DOHH2 (cell line): ENCODE data around the gene MGLL.

Experiments used
- H3F3A ChIP-seq: fragments of 200-600 bp; sonication (generic), shearing (Covaris generic); 2 replicates; pipeline ENCODE4 v1.6.0; 2016; ENCODE audit warnings: antibody characterized with exemption, mild to moderate bottlenecking; ENCODE audit not compliant: control insufficient read depth, insufficient read depth
- H3K27ac ChIP-seq: fragments of 200-600 bp; sonication (generic); 2 replicates; pipeline ENCODE4 v1.5.1; 2014; ENCODE audit warnings: low read depth, mild to moderate bottlenecking, low read length, moderate library complexity
- H3K27me3 ChIP-seq: fragments of 200-600 bp; sonication (generic); 2 replicates; pipeline ENCODE4 v1.6.1; 2014; ENCODE audit warnings: mild to moderate bottlenecking, low read length, mixed read lengths; ENCODE audit not compliant: control insufficient read depth
- H3K36me3 ChIP-seq: fragments of 200-600 bp; sonication (generic); 2 replicates; pipeline ENCODE4 v1.6.1; 2014; ENCODE audit warnings: mild to moderate bottlenecking, low read length, moderate library complexity, mixed read lengths; ENCODE audit not compliant: control insufficient read depth
- H3K4me1 ChIP-seq: fragments of 200-600 bp; sonication (generic); 2 replicates; pipeline ENCODE4 v1.6.1; 2014; ENCODE audit warnings: mild to moderate bottlenecking, low read length, mixed read lengths; ENCODE audit not compliant: control insufficient read depth
- H3K4me2 ChIP-seq: fragments of 200-600 bp; sonication (generic); 2 replicates; pipeline ENCODE4 v1.6.0; 2014; ENCODE audit warnings: mild to moderate bottlenecking, low read length, moderate library complexity
- H3K4me3 ChIP-seq: fragments of 200-600 bp; sonication (generic); 2 replicates; pipeline ENCODE4 v1.5.1; 2014; ENCODE audit warnings: mild to moderate bottlenecking, low read length, mixed read lengths
- H3K79me2 ChIP-seq: fragments of 200-600 bp; sonication (generic); 2 replicates; pipeline ENCODE4 v1.6.1; 2014; ENCODE audit warnings: mild to moderate bottlenecking, low read length, mixed read lengths; ENCODE audit not compliant: control insufficient read depth
- H3K9me2 ChIP-seq: fragments of 200-600 bp; sonication (generic); replicated peaks from 2 replicates; pipeline ENCODE4 v1.6.1; 2014; ENCODE audit warnings: mild to moderate bottlenecking, low read length, mixed read lengths; ENCODE audit not compliant: control insufficient read depth
- H3K9me3 ChIP-seq: fragments of 200-600 bp; sonication (generic); 2 replicates; pipeline ENCODE4 v1.6.1; 2014; ENCODE audit warnings: antibody characterized with exemption, low read length, mixed read lengths; ENCODE audit not compliant: control insufficient read depth, insufficient read depth
- H4K20me1 ChIP-seq: fragments of 200-600 bp; sonication (generic); 2 replicates; pipeline ENCODE4 v1.6.0; 2014; ENCODE audit warnings: low read depth, mild to moderate bottlenecking, antibody characterized with exemption, low read length, moderate library complexity; ENCODE audit not compliant: control insufficient read depth, insufficient read depth
- CTCF ChIP-seq: fragments of 200-600 bp; sonication (generic); IDR thresholded peaks from one replicate; pipeline ENCODE4 v1.5.1; 2014; ENCODE audit warnings: antibody characterized with exemption, mild to moderate bottlenecking, low read depth, low read length; ENCODE audit not compliant: poor library complexity, severe bottlenecking
- EZH2phosphoT487 ChIP-seq: fragments of 200-600 bp; sonication (generic); IDR thresholded peaks from 2 replicates; pipeline ENCODE4 v1.6.1; 2017; ENCODE audit warnings: borderline replicate concordance, mild to moderate bottlenecking, antibody characterized with exemption, low read length, moderate library complexity, mixed read lengths

Gene MGLL

GRCh38 chr3:127796045-127796830 is 26.1 kb downstream of the MGLL start:
- TF ChIP-seq CTCF (no peak), EZH2phosphoT487 (no peak)
- no peak overlapping the region for H3K4me3 ChIP-seq
- no peaks in the 10 kb centered on the region for H3K79me2 ChIP-seq
- H3K9me3 ChIP-seq = no peaks in the 10 kb centered on the region
- H3K4me2 ChIP-seq = no peak overlapping the region
- H4K20me1 ChIP-seq = no peaks in the 10 kb centered on the region
- H3K9me2 ChIP-seq = no peaks in the 10 kb centered on the region
- H3F3A ChIP-seq = no peaks in the 10 kb centered on the region
- H3K36me3 ChIP-seq = no peaks in the 10 kb centered on the region
- H3K4me1 ChIP-seq = no peaks in the 10 kb centered on the region
- no peak overlapping the region for H3K27ac ChIP-seq
- H3K27me3 ChIP-seq = no peaks in the 10 kb centered on the region

GRCh38 chr3:127794972-127795371 is 27.3 kb downstream of the MGLL start:
- Histone ChIP-seq H3K36me3 (no peaks in the 10 kb centered on the region), H4K20me1 (no peaks in the 10 kb centered on the region), H3K9me3 (no peaks in the 10 kb centered on the region), H3K4me3 (no peak overlapping the region), H3K27me3 (no peaks in the 10 kb centered on the region), H3K9me2 (no peaks in the 10 kb centered on the region), H3K4me1 (no peaks in the 10 kb centered on the region), H3K79me2 (no peaks in the 10 kb centered on the region), H3F3A (no peaks in the 10 kb centered on the region), H3K27ac (no peak overlapping the region), H3K4me2 (no peak overlapping the region)
- TF ChIP-seq CTCF = no peak
- TF ChIP-seq EZH2phosphoT487 = no peak

GRCh38 chr3:127794402-127794801 is 27.9 kb downstream of the MGLL start:
- no peak overlapping the region for H3K4me2 ChIP-seq
- no peaks in the 10 kb centered on the region for H3F3A ChIP-seq
- no peaks in the 10 kb centered on the region for H3K27me3 ChIP-seq
- no peaks in the 10 kb centered on the region for H4K20me1 ChIP-seq
- H3K4me1 ChIP-seq = no peaks in the 10 kb centered on the region
- H3K9me3 ChIP-seq = no peaks in the 10 kb centered on the region
- TF ChIP-seq CTCF (no peak), EZH2phosphoT487 (no peak)
- H3K27ac ChIP-seq = no peak overlapping the region
- no peaks in the 10 kb centered on the region for H3K79me2 ChIP-seq
- H3K4me3 ChIP-seq = no peak overlapping the region
- H3K9me2 ChIP-seq = no peaks in the 10 kb centered on the region
- no peaks in the 10 kb centered on the region for H3K36me3 ChIP-seq
